ENCODE data around the gene CSRP2.

The CSRP2 gene

GRCh38 chr12:76920172-76921099 lies 41.6 kb upstream of the CSRP2 start:
- TF ChIP-seq CTCF (conservative IDR thresholded peaks at IDR 0.05): no peak
- peak overlapping the region; percentile 84 for H3K27ac ChIP-seq

- peak overlapping the region; percentile 84 for H3K27ac ChIP-seq
- no peak for TF ChIP-seq CTCF (conservative IDR thresholded peaks at IDR 0.05)
Measured at GRCh38 chr12:76919383-76920171, 40.8 kb upstream of the CSRP2 start.

GRCh38 chr12:76916170-76916540 lies 37.3 kb upstream of the CSRP2 start:
- H3K27ac ChIP-seq: peak overlapping the region; percentile 84
- no peak for TF ChIP-seq CTCF (conservative IDR thresholded peaks at IDR 0.05)

- H3K27ac ChIP-seq: peak overlapping the region; percentile 84
- TF ChIP-seq CTCF (conservative IDR thresholded peaks at IDR 0.05): no peak
Measured at GRCh38 chr12:76915361-76916169, 36.7 kb upstream of the CSRP2 start.

DNA sequence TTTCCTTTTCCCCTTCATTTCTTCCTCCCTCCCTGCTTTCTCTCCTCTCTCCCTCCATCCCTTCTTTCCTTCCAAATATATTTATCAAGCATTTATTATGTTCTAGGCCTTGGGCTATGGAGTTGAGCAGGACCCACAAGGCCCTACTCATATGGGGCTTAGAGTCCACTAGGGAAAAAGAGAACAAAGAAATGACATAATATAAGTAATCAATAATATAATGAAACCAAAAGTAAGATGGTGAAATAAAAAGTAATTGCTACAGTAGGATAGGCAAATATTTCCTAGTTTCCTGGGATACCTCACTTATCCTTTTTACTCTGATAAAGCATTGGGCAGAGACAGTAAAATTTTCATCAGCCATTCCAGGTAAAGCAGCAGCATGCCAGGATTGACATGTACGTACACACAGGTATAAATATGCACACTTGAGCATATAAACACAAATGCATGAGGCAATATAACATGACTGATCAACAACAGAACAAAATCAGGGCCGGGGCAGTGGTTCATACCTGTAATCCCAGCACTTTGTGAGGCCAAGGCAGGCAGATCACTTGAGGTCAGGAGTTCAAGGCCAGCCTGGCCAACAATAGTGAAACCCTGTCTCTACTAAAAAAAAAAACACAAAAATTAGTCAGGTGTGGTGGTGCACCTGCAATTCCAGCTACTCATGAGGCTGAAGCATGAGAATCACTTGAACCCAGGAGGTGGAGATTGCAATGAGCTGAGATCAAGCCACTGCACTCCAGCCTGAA lies 35.5 kb upstream of the CSRP2 start:
- TF ChIP-seq CTCF (conservative IDR thresholded peaks at IDR 0.05): no peak
- peak overlapping the region; percentile 84 for H3K27ac ChIP-seq

GRCh38 chr12:76909290-76909689 lies 30.5 kb upstream of the CSRP2 start:
- no peak for TF ChIP-seq CTCF (conservative IDR thresholded peaks at IDR 0.05)
- peak overlapping the region; percentile 45 for H3K27ac ChIP-seq
